Dendritic cell treated with granulocyte-macrophage colony-stimulating factor and Interleukin-4, amounts not matched to agents 40 ng/mL and 50 ng/mL, for 4 days (primary cell): ENCODE measurements around the gene ST8SIA6.

Source experiments
- H3K27ac Mint-ChIP-seq: one replicate; pipeline ENCODE4 v1.8.0; 2022; ENCODE audit warnings: mild to moderate bottlenecking, mixed read lengths
- H3K27me3 Mint-ChIP-seq: one replicate; pipeline ENCODE4 v1.8.0; 2022; ENCODE audit warnings: mild to moderate bottlenecking, mixed read lengths
- H3K36me3 Mint-ChIP-seq: one replicate; pipeline ENCODE4 v1.8.0; 2022; ENCODE audit warnings: low read depth, mixed read lengths
- H3K4me1 Mint-ChIP-seq: one replicate; pipeline ENCODE4 v1.8.0; 2022; ENCODE audit warnings: low read depth, mixed read lengths
- H3K4me3 Mint-ChIP-seq: one replicate; pipeline ENCODE4 v1.8.0; 2022; ENCODE audit warnings: mild to moderate bottlenecking, moderate library complexity, mixed read lengths
- H3K9me3 Mint-ChIP-seq: one replicate; pipeline ENCODE4 v1.8.0; 2022; ENCODE audit warnings: mixed read lengths
- intact Hi-C: fragments of 100-400 bp; cut with micrococcal nuclease; formaldehyde crosslinking; loops from one replicate; pipeline ENCODE4 v1.15.0; 2022

Gene ST8SIA6

DNA sequence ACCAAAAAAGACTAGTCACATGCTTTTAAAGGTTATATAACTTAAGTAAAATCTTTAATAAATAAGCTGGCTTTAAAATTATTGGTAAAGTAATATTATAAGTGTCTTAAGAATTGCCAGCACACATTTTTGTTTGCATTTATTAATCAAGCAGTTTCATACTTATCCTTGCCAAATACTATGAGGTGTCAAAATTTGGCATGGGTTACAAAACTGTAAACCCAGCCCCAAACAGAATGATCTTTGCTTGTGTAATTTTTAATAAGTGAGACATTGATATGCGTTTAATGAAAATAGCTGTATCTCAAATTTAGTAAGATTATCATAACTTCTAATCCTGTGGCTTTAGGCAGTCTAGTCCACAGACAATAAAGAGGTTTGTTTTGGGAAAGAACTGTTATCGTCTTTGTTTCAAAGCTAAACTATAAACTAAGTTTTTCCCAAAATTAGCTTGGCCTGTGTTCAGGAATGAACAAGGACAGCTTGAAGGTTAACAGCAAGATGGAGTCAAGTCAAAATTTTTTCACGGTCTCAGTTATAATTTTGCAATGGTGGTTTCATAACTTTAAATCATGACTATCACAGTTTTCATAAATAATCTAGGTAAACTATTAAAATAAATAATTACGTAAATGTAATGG, 72.8 kb downstream of the ST8SIA6 start:
- Mint-ChIP-seq H3K4me3 (no peak overlapping the region), H3K36me3 (peaks cover 7% of the 10 kb centered on the region), H3K27ac (no peak overlapping the region), H3K9me3 (peaks cover 11% of the 10 kb centered on the region), H3K27me3 (no peaks in the 10 kb centered on the region), H3K4me1 (no peaks in the 10 kb centered on the region)
- intact Hi-C loops: no loop called here

DNA sequence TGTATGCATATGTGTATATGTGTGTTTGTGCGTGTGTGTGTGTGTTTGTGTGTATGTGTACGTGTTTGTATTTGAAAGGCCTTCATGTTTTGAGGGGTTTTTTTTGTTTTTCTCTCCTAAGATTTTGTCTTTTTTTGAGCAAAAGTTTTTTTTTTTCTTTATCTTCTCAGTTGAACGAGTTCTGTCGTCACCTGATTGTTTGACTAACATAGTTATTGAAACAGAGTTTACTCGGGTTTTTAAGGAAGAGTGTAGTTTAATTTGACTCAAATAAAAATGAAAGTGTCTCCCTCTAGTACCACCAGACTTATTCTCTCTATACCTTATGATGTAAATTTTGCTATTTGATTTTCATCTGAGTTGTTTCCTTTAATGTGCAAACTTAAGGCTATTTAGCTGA, 73.5 kb downstream of the ST8SIA6 start:
- H3K36me3 Mint-ChIP-seq: peaks cover under 1% of the 10 kb centered on the region
- no peak overlapping the region for H3K4me3 Mint-ChIP-seq
- intact Hi-C loops: no loop called here
- no peak overlapping the region for H3K27ac Mint-ChIP-seq
- H3K9me3 Mint-ChIP-seq: peaks cover 12% of the 10 kb centered on the region
- no peaks in the 10 kb centered on the region for H3K27me3 Mint-ChIP-seq
- H3K4me1 Mint-ChIP-seq: no peaks in the 10 kb centered on the region

DNA sequence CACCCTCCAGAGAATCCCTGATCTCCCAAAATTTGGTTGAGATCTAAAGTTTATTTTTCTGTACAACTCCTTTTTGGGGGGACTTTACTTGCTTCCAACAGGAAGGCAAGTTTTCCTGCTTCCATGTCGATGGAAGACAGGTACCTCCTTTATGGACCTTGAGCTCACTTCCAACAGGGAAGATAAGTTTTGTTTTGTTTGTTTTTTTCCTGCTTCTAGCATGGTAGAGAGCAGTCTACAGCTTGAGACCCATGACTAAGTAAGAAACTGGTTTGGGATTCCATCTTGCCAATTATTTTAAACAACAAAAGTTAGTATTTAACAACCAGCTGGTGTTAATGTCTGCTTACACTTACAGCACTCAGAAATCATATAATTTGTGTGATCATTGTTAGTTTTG, 74.4 kb downstream of the ST8SIA6 start:
- Mint-ChIP-seq H3K4me3 (no peak overlapping the region), H3K36me3 (no peaks in the 10 kb centered on the region), H3K4me1 (no peaks in the 10 kb centered on the region), H3K27ac (no peak overlapping the region), H3K27me3 (no peaks in the 10 kb centered on the region), H3K9me3 (peaks cover 12% of the 10 kb centered on the region)
- intact Hi-C loops: no loop called here

DNA sequence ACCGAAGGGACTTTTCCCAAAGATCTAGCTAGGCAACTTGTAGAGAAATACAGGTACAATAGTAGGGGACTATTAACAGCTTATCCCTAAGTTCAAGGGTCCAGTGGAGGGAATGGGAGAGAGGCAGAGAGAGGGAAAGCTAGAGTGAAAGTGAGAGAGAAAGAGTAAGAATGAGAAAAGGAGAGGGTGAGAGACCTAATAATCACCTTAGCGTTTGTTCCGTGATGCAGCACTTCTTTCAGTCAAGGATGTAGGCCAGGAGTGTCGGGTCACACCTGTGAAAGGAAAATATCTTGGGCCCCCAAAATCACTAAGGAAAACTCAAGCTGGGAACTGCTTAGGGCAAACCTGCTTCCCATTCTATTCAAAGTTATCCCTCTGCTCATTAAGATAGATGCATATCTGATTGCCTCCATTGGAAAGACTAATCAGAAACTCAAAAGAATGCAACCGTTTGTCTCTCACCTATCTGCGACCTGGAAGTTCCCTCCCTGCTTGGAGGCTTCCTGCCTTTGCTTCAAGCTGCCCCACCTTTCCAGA, 75.2 kb downstream of the ST8SIA6 start:
- Mint-ChIP-seq H3K27me3 (no peaks in the 10 kb centered on the region), H3K4me1 (no peaks in the 10 kb centered on the region), H3K9me3 (peaks cover 12% of the 10 kb centered on the region), H3K36me3 (no peaks in the 10 kb centered on the region), H3K27ac (no peak overlapping the region), H3K4me3 (no peak overlapping the region)
- intact Hi-C loops: no loop called here

DNA sequence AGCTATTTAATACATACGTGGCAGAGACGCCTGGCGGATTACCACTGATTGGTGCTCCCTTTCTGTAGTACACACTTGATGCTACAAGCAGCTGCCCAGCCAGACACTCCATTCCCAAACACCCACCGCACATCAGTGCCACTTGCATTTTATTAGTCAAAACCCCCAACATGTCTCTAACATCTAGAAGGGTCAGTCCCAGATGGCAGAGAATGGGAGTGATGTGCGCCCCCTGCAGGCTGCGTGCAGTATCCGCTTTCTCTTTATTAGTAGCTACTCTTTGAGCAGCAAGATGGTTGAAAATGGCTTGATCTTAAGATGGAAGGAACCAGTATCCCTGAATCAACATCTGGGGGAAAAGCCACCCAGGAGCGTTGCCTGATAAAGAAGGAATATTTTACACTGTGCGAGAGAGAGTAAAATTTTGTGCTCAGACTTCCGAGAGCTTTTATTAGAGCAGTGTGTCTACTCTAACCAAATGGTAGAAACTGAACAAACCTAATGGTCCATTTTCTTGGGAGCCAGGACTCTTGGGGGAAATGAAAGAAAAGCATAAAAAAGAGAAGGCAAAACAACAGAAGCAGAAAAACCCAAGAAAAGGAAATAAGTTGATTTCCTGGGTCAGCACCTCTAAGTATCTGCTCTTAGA, 78.3 kb downstream of the ST8SIA6 start:
- Mint-ChIP-seq H3K36me3 (no peaks in the 10 kb centered on the region), H3K27me3 (no peaks in the 10 kb centered on the region), H3K9me3 (peaks cover 12% of the 10 kb centered on the region), H3K4me1 (no peaks in the 10 kb centered on the region), H3K27ac (no peak overlapping the region), H3K4me3 (no peak overlapping the region)
- intact Hi-C loops: no loop called here

DNA sequence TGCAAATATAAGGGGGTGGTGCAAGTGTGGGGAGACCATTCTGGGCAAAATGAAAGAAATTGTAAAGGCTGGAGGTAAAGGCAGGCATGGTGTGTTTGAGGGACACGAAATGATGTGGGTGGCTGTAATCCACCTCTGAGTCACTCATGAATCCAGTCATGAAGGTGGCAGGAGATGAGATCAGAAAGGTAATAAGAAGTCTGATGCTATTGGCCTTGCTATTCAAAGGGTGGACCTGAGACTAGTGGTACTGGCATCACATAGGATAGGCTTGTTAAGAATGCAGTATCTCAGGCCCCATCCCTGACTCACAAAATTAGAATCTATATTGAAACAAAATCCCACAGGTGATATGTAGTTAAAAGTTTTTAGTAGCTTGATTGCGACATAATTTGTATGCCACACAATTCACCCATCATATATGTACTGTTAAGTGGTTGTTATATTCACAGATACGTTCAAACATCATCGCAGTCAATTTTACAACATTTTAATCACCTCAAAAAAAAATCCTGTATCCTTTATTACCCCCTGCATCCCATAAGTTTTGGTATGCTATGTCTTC, 85.6 kb downstream of the ST8SIA6 start:
- Mint-ChIP-seq H3K4me3 (no peak overlapping the region), H3K27ac (no peak overlapping the region), H3K27me3 (no peaks in the 10 kb centered on the region), H3K9me3 (peaks cover 20% of the 10 kb centered on the region), H3K36me3 (no peaks in the 10 kb centered on the region), H3K4me1 (no peaks in the 10 kb centered on the region)
- intact Hi-C loops: no loop called here

DNA sequence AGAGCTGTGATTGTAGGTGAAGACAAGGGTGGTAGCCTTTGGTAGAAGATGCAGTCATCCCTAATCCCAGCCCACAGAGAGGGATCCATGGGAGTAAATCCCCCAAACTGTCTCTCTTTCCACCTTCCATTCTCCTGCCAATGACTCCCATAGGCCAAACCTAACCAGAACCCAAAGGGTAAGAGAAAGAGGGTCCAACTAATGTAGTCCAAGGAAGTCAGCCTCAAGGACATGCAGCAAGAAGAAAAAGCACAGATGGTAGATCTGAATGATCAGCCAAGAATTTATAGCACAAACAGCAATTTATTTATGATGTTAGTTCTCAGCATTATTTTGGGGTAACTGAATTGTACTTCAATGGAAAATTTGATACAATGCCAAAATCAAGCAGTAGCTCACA, 87.7 kb downstream of the ST8SIA6 start:
- Mint-ChIP-seq H3K9me3 (peaks cover 20% of the 10 kb centered on the region), H3K27me3 (no peaks in the 10 kb centered on the region), H3K36me3 (no peaks in the 10 kb centered on the region), H3K4me1 (no peaks in the 10 kb centered on the region), H3K4me3 (no peak overlapping the region), H3K27ac (no peak overlapping the region)
- intact Hi-C loops: no loop called here

DNA sequence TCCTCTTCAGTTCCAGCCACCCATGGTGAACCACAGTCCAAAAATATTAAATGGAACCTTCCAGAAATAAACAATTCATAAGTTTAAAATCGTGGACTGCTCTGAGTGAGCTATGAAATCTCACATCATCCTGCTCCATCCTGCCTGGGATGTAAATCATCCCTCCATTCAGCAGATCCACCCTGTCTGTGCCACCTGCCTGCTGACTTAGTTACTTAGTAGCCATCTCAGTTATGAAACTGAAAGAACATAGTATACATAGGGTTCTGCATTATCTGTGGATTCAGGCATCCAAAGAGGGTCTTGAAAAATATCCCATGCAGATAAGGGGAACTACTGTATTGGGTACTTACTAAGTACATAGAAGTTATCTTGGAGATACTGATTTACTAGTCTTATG, 89.0 kb downstream of the ST8SIA6 start:
- H3K36me3 Mint-ChIP-seq: no peaks in the 10 kb centered on the region
- intact Hi-C loops: no loop called here
- no peaks in the 10 kb centered on the region for H3K27me3 Mint-ChIP-seq
- no peak overlapping the region for H3K27ac Mint-ChIP-seq
- no peak overlapping the region for H3K4me3 Mint-ChIP-seq
- peaks cover 20% of the 10 kb centered on the region for H3K9me3 Mint-ChIP-seq
- no peaks in the 10 kb centered on the region for H3K4me1 Mint-ChIP-seq

DNA sequence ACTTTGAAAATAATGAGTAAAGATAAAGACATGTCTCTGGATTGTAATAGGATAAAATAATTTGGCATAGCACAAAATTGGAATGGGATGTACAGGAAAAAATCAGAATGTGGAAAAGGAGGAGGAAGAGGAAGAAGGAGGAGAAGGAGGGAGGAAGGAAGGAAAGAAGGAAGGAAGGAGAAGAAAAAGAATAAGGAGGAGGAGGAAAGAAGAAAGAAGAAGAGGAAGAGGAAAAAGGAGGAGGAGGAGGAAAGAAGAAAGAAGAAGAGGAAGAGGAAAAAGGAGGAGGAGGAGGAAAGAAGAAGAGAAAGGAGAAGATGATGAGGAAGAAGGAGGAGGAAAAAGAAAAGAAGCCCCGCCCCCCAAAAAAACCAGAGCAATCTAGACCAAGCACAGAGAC, 95.9 kb downstream of the ST8SIA6 start:
- intact Hi-C loops: no loop called here
- no peak overlapping the region for H3K4me3 Mint-ChIP-seq
- H3K27ac Mint-ChIP-seq: no peak overlapping the region

DNA sequence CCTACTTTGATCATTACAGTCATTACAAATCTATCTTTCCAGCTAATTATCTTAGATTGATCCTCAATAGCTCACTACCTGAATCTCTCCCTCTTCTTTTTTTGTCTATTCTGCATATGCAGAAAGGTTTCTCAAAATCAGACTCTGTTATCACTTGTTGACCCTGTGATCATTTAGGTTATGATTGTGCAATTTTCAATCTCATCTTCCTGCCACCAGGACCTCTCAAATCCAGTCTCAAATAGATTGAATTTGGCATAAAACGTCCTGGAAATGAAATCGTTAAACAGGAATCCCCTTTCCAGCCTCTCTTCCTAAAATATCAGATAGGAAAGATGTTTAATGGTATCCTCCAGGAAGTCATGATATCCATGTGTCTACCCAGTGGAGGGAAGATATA, 96.6 kb downstream of the ST8SIA6 start:
- Mint-ChIP-seq H3K4me3 (no peak overlapping the region), H3K27me3 (no peaks in the 10 kb centered on the region), H3K4me1 (no peaks in the 10 kb centered on the region), H3K27ac (no peak overlapping the region), H3K9me3 (peaks cover 9% of the 10 kb centered on the region), H3K36me3 (no peaks in the 10 kb centered on the region)
- intact Hi-C loops: no loop called here

More for the DNA sequence above, 95.9 kb downstream of the ST8SIA6 start:
- Mint-ChIP-seq H3K36me3 (no peaks in the 10 kb centered on the region), H3K27me3 (no peaks in the 10 kb centered on the region), H3K4me1 (no peaks in the 10 kb centered on the region), H3K9me3 (peaks cover 9% of the 10 kb centered on the region)

DNA sequence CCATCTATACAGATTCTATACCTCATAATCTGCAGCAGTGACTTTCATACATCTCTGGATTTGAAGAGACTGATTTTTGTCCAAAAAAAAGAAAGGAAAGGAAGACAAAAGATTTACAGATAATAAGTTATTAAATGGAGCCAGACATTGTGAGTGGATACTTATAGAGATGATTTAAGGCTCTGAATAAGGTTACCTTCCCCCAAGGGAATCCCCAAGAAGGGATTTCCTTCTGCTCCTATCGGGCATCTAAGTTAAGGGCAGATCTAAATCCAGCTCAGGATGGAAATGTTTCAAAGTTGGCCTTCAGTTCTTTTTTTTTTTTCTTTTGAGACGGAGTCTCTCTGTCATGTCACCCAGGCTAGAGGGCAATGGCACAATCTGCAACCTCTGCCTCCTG, 97.6 kb downstream of the ST8SIA6 start:
- no peaks in the 10 kb centered on the region for H3K4me1 Mint-ChIP-seq
- H3K27ac Mint-ChIP-seq: no peak overlapping the region
- no peaks in the 10 kb centered on the region for H3K27me3 Mint-ChIP-seq
- no peak overlapping the region for H3K4me3 Mint-ChIP-seq
- peaks cover 9% of the 10 kb centered on the region for H3K9me3 Mint-ChIP-seq
- intact Hi-C loops: no loop called here
- no peaks in the 10 kb centered on the region for H3K36me3 Mint-ChIP-seq

DNA sequence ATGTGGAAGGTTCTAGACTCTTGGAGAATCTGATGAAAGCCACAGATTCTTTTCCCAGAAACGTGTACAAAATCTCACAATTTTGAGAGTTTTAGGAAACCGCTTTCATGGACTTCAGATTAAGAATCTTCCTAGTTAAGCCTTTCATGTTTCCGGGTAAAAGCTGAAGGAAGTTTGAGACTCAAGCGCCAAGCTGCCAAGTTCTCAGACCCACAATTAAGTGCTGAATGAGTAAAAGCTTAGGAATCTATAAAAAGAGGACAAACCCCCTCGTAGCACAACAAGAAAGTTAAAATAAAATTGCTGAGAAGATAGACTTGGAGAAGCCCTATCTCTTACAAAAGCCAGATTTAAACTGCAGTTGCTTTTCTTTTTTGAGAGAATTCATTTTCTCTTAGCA, 99.6 kb downstream of the ST8SIA6 start:
- H3K9me3 Mint-ChIP-seq: peaks cover 9% of the 10 kb centered on the region
- intact Hi-C loops: no loop called here
- no peaks in the 10 kb centered on the region for H3K36me3 Mint-ChIP-seq
- H3K27me3 Mint-ChIP-seq: no peaks in the 10 kb centered on the region
- no peak overlapping the region for H3K27ac Mint-ChIP-seq
- H3K4me1 Mint-ChIP-seq: no peaks in the 10 kb centered on the region
- no peak overlapping the region for H3K4me3 Mint-ChIP-seq

DNA sequence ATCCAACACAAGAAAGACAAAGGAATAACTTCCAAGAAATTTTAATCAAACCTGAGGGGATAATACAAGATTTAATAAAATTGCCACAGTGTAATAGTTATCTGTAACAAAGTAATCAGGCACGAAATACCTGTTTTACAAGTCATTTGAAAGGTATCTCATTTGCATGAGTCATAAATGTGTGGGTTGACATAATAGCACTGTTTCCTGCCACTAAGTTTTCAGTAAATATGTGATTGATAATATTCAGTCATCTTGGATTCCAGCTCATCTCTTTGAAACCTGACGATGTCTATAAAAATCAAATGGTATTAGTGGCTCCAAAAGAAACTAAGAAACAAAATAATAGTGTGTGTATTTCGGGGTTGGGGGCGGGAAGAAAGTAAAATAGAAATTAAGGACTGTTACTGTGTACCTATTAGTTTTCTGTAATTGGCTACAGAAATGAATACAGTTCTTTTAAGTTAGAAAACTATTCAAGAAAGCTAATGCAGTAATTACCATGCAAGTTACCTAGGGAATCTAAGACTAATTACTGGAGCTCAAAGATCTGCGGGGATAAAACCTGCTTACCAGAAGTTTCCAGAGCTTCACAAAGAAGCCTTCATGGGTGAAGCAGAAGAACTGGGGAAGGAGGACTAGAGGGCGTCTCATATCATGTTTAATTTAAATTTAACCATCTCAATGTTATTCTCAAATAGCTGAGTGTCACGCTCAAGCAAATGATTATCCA, 100.7 kb downstream of the ST8SIA6 start:
- H3K36me3 Mint-ChIP-seq: no peaks in the 10 kb centered on the region
- H3K4me3 Mint-ChIP-seq: no peak overlapping the region
- H3K9me3 Mint-ChIP-seq: peaks cover 8% of the 10 kb centered on the region
- intact Hi-C loops: no loop called here
- no peaks in the 10 kb centered on the region for H3K27me3 Mint-ChIP-seq
- no peaks in the 10 kb centered on the region for H3K4me1 Mint-ChIP-seq
- H3K27ac Mint-ChIP-seq: no peak overlapping the region

DNA sequence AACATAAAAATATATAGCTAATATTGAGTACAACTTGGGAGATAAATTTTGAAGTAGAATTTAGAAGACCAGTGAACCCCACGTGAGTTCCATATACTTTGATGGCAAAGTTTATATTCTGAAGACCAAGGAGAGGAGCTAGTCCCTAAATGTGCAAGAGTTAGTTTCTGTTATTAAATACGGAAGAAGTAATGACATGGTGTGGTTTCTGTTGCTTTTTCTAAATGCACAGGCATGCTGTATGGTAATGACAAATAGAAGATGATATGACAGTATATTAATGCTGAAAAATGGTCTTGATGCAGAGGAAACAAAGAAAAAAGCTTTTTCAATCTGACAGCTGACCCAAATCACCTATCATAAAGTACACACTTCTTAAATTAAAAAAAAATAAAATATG, 101.8 kb downstream of the ST8SIA6 start:
- Mint-ChIP-seq H3K36me3 (no peaks in the 10 kb centered on the region), H3K9me3 (no peaks in the 10 kb centered on the region), H3K27ac (no peak overlapping the region), H3K27me3 (no peaks in the 10 kb centered on the region), H3K4me1 (no peaks in the 10 kb centered on the region), H3K4me3 (no peak overlapping the region)
- intact Hi-C loops: no loop called here
